ENCODE data around the gene TAF4.
"Not testable (repeated sequence)": the region's sequence is repeated elsewhere in the genome, so short reads cannot be mapped to it uniquely, and the experiment has no call there.

The TAF4 gene

DNA sequence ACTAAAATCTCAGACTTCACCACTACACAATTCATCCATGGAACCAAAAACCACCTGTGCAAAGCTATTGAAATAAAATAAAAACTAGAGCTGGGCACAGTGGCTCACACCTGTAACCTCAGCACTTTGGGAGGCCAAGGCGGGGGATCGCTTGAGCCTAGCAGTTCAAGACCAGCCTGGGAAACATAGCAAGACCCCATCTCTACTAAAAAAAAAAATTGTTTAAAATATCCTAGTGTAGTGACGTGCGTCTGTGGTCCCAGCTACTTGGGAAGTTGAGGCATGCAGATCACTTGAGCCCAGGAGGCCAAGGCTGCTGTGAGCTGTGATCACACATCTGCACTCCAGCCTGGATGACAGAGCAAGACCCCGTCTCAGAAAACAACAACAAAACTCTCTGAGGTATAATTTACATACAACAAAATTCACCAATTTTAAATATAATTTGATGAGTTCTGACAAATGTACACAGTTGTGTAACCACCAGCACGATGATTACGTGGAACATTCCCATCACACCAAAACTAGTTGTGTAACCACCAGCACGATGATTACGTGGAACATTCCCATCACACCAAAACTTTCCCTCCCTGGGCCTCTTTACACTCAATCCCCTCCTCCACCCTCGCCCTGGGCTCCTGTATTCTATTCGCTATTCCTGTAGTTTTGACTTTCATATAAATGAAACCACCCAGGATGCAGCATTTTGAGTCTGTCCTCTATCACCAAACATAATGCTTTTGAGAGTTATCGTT is 107.5 kb downstream of the TAF4 start:
- DNase-seq: no peak

DNA sequence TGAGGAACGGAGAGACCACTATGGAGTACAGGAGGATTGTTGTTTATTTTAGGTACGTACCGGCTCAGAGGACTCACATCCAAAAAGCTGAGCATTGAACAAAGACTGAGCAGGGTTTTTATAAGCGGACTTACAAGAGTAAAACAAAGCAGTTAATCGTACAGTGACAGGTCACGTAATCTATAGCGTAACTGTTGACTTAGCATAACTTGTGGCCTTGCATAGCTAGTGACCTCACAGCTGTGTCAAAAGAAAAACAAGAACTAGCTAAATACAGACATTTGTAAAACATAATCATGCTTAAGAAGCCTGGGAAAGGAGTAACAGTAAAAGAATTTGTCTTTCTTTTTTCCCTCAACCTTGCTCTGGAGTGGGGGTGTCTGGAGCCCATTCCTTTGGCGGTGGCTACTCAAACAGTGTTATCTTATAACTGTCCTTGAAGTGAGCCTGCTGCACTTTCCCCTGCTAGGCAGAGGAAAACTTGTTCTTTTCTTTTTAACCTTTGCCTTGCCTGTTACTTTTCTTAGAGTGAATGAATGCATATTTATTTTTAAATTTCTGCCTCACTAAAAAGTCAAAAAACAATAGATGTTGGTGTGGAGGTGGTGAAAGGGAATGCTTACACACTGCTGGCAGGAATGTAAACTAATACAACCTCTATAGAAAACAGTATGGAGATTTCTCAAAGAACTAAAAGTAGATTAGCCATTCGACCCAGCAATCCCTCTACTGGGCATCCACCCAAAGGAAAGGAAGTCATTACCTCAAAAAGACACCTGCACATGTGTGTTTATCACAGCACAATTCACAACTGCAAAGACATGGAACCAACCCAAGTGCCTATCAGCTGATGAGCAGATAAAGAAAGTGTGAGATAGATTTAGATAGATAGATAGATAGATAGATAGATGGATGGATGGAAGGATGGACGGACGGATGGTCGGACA is 109.0 kb downstream of the TAF4 start:
- DNase-seq: no peak

DNA sequence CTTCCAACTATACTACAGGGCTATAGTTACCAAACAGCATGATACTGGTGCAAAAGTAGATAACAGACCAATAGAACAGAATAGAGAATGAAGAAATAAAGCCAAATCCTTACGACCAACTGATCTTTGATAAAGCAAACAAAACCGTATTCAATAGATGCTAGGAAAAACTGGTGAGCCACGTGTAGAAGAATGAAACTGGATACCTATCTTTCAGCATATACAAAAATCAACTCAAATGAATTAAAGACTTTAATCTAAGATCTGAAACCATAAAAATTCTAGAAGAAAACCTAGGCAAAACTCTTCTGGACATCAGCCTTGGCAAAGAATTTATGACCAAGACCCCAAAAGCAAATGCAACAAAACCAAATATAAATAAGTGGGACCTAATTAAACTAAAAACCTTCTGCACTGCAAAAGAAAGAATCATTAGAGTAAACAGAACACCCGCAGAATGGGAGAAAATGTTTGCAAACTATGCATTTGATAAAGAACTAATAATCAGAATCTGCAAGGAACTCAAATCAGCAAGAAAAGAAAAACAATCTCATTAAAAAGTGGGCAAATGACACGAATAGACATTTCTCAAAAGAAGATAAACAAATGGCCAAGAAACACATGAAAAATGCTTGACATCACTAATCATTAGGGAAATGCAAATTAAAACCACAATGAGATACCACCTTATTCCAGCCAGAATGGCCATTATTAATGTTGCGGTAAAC is 109.8 kb downstream of the TAF4 start:
- no peak for DNase-seq

DNA sequence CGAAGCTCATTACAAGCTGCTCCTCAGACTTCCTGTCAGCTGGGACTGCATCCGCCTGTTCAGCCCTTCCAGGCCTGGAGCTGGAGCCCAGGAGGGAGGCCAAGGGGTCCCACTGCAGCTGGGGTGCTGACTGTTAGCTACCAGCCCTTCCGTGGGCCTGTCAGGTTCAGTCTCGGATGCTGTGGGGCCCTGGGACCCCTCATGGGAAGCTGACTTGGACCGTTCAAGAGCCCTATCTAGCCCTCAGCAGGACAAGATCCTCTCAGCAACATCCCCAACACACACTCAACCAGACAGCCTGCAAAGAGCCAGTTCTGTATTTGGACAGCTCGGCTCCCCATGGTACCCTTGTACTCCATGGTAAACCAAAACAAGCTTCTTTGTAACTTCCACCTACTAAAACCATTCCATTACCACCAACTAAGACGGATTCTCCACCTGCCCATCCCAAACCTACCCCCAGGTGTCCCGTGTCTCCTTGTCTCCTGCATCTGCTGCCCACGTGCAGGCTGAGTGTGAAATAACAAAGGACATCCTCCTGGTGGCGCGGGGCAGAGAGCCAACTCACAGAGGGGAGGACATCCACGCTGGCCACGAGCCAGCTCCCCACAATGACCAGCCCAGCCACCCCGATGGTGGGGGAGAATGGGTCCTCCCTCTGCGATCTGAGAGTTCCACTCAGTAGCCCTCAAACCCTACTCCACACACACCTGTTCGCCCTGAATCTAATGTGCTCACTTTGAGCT is 111.2 kb downstream of the TAF4 start:
- DNase-seq: no peak

DNA sequence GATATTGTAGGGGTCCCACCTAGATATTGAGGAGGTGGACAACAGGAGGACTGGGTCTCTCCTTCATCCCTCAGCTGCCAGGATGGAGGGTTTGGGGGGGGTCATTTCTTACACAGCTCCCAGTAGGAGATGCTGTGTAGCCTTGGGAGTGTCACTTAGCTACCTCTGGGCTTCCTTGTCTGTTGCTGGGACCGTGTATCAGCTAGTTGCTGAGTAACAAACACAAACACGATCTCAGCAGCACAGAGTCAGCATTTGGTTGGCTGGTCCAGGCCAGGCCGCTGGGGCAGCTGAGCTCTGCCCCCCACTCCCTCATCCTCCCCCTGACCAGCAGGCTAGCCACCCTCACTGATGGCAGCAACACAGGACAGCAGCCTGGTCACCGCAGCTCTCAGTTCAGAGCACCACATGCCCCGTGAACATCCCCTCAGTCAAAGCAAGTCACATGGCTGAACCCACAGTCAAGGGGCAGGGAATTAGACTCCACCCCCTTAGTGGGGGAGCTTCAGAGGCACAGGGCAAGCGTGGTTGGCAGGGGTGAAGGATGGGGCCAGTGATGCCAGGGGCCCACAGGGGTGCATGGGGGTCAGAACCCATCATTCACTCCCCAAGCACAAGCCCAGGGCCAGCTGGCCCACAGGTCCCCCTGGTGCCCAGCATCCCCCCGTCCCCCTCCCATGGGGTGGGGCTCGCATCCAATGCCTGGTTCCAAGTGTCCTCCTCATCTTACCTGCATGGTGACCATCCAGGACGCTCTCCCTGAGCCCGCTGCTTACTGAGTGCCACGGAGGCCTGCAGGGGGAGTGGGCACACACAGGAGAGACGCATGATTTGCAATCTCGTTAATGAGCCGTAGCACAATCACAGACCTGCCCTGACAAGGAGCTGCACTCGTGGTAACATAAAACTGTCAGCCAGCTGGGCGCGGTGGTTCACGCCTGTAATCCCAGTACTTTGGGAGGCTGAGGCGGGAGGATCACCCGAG is 112.4 kb downstream of the TAF4 start:
- DNase-seq: no peak

DNA sequence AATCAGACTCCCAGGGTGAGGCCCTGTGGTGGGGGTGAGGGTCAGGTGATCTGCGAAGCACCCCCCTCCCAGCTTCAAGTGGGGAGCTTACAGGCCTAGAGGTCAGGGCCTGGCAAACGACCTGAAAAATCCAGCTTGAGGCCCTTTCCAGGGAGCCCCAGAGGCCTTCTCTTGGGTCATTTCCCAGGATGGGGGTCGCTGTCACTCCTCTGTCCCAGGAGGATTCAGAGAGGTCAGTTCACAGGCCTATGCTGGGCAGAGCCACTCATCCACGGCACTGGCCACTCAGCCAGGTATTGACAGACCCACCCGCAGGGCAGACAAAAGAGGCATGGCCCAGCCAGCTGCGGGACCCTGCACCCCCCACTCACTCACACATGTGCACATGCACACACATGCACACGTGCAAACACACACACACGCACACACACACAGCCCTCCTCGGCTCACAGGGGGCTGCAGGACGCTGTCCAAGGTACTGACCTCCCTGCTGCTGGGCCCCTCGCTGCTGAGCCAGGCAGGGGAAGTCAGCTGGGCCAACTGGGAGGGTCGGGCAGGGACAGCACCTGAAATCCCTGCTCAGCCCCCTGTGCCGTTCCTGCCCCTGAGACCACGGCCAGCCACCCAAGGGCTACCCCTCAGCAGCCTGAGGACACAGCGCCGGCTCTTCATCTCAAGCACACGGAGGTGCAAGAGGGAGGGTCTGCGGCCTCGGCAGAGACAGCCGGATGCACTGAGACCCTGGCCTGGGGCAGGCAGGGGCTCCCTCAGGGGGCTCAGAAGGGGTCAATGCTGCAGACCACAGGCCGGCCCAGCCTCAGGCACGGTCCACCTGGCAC is 113.8 kb downstream of the TAF4 start:
- no peak for DNase-seq

DNA sequence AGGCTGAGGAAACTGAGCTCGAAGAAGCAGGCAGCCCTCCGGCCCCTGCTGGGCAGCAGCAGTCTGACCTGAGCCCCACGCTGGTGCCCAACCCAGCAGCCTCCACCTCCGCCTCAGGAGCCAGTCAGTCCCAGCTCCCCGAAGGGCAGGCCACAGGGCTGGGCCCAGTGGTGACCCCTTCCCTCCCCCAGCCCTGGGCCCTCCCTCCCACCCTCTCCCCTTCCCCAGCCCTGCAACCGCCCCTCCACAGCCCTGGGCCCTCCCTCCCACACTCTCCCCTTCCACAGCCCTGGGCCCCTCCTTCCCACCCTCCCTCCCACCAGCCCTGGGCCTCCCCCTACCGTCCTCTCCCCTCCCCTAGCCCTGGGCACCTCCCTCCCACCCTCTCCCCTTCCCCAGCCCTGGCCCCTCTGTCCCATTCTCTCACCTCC is 115.0 kb downstream of the TAF4 start:
- no peak for DNase-seq

DNA sequence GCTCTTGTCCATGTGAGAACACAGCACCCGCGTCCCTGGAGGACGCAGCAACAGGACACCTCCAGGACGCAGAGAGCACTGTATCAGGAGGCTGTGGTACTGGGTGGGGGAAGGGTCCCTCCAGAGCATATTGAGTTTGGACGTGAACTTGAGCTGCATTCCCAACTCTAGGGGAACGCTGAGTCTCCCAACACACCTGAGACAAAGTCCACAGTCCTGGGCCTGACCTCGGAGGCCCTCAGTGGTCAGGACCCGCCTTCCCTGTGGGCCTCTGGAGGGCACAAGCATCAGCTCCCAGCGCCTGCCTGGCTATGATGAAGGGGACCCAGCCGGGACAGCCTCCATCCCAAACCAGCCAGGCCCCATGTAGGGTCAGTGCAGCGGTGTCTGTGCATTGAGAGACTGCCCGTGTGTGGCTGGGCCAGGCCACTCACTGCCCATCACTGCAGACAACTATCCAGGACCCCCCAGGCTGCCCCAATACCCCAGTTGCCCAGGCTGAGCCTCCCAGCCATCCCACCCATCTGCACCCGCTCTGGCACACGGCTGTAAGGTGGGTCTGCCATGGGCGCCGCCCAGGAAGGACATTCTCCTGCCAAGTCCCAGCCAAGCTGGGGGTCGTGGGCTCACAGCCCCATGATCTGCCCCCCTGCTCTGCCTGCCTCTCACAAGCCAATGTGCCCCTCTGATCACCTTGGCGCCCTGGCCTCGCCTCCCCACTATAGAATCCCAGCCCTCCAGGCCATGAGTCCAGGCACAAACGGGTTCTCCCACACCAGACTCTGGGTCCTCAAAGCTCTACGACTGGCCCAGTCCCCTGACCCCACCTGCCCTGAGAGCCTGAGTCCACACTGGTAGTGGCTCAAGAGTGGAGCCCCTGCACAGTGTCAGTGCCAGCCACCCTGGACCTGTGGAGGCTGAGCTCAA is 115.7 kb downstream of the TAF4 start:
- no peak for DNase-seq

DNA sequence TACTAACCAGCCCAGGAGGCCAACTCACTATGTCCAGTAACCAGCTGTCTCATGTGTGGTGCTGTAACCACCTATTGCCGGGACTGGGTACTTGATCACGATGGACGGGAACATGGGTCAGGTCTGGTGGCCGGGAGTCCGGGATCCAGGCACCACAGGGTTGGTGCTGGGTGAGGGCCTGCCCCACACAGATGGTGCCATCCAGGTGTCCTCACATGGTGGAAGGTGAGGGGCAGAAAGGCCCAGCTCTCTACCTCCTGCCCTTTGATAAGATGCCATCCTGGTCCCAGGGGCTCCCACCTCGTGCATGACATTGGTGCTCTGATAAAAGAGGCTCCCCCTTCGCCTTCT is 116.3 kb downstream of the TAF4 start:
- DNase-seq: no peak

DNA sequence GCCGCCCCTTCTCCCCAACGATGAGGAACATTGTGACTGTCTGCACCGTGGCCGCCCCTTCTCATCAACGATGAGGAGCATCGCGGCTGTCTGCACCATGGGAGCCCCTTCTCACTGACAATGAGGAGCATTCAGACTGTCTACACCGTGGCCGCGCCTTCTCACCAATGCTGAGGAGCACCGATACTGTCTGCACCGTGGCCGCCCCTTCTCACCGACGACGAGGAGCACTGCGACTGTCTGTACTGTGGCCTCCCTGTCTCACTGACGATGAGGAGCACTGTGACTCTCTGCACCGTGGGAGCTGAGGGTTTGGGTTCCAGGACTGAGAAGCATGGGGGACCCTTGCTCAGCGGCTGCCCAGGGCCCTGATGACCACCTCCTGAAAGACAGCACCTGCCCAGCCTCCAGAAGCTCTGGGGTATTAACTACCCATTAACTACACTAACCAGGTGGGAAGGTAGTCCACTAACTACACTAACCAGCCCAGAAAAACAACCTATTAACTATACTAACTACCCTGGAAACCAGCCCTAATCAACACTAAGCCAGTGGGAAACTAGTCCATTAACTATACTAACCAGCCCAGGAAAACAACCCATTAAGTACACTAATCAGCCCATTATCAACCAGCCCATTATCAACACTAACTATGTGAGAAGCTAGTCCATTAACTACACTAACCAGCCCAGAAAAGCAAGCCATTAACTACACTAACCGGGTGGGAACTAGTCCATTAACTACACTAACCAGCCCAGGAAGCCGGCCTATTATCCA is 116.9 kb downstream of the TAF4 start:
- DNase-seq: no peak

DNA sequence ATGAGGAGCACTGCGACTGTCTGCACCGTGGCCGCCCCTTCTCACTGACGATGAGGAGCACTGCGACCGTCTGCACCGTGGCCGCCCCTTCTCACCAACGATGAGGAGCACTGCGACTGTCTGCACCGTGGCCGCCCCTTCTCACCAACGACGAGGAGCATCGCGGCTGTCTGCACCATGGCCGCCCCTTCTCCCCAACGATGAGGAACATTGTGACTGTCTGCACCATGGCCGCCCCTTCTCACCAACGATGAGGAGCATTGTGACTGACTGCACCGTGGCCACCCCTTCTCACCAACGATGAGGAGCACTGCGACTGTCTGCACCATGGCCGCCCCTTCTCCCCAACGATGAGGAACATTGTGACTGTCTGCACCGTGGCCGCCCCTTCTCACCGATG is 117.6 kb downstream of the TAF4 start:
- not testable (repeated sequence) for DNase-seq

DNA sequence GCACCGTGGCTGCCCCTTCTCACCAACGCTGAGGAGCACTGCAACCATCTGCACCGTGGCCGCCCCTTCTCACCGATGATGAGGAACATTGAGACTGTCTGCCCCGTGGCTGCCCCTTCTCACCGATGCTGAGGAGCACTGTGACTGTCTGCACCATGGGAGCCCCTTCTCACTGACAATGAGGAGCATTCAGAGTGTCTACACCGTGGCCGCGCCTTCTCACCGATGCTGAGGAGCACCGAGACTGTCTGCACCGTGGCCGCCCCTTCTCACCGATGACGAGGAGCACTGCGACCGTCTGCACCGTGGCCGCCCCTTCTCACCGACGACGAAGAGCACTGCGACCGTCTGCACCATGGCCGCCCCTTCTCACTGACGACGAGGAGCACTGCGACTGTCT is 120.2 kb downstream of the TAF4 start:
- not testable (repeated sequence) for DNase-seq

DNA sequence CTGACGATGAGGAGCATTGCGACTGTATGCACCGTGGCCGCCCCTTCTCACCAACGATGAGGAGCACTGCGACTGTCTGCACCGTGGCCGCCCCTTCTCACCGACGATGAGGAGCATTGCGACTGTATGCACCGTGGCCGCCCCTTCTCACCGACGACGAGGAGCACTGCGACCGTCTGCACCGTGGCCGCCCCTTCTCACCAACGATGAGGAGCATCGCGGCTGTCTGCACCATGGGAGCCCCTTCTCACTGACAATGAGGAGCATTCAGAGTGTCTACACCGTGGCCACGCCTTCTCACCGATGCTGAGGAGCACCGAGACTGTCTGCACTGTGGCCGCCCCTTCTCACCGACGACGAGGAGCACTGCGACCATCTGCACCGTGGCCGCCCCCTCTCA is 120.7 kb downstream of the TAF4 start:
- not testable (repeated sequence) for DNase-seq

DNA sequence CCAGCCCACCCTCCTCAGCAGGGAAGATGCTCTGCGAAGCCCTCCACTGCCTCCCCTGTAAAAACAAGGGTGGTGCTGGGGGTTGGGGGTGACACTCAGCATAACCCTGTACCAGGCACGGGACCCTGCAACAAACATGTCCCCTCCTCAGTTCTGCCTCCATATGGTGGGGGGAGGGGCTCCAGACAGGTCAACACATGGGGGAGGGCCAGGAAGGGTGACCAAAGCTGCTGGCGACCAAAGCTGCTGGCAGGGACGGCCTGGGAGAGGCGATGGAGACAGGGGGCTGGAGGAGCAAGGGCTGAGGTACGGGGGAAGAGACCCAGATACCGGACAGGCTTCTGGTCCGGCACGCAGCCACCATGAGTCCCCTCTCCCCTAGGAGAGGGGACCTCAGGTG is 123.2 kb downstream of the TAF4 start:
- DNase-seq: no peak

DNA sequence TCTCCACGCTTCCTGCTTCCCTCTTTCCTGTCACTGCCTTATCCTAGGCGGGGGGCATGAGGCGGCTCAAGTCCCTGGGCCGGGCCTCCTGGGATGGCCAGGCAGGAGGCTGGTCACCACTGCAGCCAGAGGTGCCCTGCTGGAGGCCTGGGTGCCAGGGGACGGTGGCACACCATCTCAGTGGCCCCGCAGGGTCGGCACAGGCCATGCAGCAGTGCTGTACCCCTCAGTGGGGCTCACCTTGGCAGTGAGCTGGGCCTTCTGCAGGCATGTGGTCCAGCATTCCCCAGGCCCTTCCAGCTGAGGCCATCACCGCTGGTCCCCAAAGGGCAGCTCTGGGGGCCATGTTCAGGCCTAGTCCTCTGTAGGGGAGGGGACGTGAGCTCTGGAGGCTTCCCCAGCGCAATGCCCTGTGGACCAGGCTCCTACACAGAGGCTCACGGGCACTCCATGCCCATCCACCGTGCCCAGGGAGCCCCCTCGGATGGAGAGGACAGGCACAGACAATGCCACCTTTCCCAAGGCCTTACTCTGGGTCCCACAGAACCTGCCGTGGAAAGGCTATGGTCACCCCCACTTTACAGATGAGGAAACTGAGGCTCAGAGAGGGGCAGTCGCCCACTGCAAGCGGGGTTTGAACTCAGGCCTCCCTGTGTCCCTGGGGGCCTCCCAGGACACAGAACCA is 123.8 kb downstream of the TAF4 start:
- no peak for DNase-seq

DNA sequence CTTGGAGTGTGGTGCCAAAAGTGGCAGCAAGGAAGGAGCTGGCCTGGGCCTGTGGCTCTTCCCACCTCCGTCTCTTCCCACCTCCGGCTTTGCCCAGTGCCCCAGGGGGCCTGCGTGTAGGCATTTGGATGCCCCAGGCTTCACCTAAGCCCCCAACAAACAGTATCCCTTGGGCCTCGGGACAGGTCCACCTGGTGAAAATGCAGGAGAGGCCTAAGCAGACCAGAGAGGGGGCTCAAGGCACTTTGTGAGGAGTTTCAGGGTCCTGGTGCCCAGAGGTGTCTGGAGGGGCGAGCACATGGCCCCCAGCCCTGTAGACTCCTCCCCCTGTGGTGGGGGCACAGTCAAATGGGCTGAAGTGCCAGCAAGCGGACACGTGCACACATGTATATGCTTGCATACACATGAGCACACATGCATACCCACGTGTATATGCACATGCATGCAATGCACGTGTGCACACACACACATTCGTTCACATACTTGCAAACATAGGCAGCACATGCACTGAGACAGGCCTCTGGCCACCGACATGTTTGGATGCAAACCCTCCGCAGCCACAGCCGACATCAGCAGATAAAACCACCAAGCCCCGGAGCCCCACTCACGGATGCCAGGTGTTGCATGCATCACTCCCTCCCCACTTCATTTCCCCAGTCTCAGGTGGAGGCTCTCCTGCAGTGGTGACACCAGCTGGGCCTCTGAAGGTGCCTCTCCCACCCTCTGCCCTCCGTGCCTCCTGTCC is 124.5 kb downstream of the TAF4 start:
- DNase-seq: no peak

DNA sequence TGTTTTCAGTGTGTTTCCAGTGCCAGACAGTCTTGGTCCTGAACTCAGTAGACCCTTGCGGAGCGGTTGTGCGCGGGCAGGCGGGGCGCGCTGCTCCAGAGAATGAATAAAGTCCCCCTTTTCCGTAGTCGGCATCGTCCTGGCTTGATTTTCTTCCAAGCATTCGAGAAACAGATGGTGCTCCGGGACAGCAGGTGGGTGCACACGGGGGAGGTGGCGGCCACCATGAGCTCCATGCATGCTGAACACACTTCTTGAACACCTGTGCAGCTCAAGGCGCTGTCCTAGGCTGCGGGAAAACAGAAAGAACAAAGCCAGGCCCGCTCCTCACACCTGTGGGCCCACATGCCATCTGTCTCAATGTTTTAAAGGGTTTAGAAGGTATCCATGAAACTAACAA is 125.2 kb downstream of the TAF4 start:
- DNase-seq: no peak

All from activated effector memory CD4-positive, alpha-beta T cell treated with Interleukin-2 at 50 U/mL for 16 hours (primary cell).